ENCODE data around the gene OCSTAMP.

Gene OCSTAMP

GRCh38 chr20:46573234-46573633, 22.8 kb upstream of the OCSTAMP start:
- no peak for DNase-seq

- DNase-seq = no peak
These were observed 22.3 kb upstream of the OCSTAMP start for GRCh38 chr20:46572790-46573189.

- no peak for DNase-seq
These were observed 21.7 kb upstream of the OCSTAMP start for GRCh38 chr20:46572153-46572552.

GRCh38 chr20:46571418-46571817, 21.0 kb upstream of the OCSTAMP start:
- no peak for DNase-seq

GRCh38 chr20:46570956-46571355, 20.5 kb upstream of the OCSTAMP start:
- DNase-seq = no peak

- no peak for DNase-seq
These were observed 19.5 kb upstream of the OCSTAMP start for GRCh38 chr20:46569961-46570360.

- DNase-seq = no peak
These were observed 18.2 kb upstream of the OCSTAMP start for GRCh38 chr20:46568570-46569129.

GRCh38 chr20:46566125-46566524, 15.7 kb upstream of the OCSTAMP start:
- DNase-seq = no peak

- no peak for DNase-seq
These were observed 13.9 kb upstream of the OCSTAMP start for GRCh38 chr20:46564241-46564957.

GRCh38 chr20:46563860-46564221, 13.4 kb upstream of the OCSTAMP start:
- no peak for DNase-seq

- DNase-seq = no peak
These were observed 12.9 kb upstream of the OCSTAMP start for GRCh38 chr20:46563170-46563859.

- DNase-seq = peak; percentile 50
These were observed 12.1 kb upstream of the OCSTAMP start for GRCh38 chr20:46562373-46563169.

- no peak for DNase-seq
These were observed 11.5 kb upstream of the OCSTAMP start for GRCh38 chr20:46562009-46562372.

GRCh38 chr20:46559685-46560440, 9.4 kb upstream of the OCSTAMP start:
- DNase-seq = no peak

- DNase-seq = no peak
These were observed 8.5 kb upstream of the OCSTAMP start for GRCh38 chr20:46559001-46559400.

- no peak for DNase-seq
These were observed 8.1 kb upstream of the OCSTAMP start for GRCh38 chr20:46558511-46558959.

- DNase-seq = no peak
These were observed 6.9 kb upstream of the OCSTAMP start for GRCh38 chr20:46557231-46557956.

GRCh38 chr20:46555370-46555956, 5.0 kb upstream of the OCSTAMP start:
- DNase-seq = no peak

GRCh38 chr20:46554828-46555227, 4.4 kb upstream of the OCSTAMP start:
- no peak for DNase-seq

GRCh38 chr20:46553926-46554325, 3.5 kb upstream of the OCSTAMP start:
- no peak for DNase-seq

Measured in activated CD4-positive, alpha-beta T cell treated with anti-CD3 and anti-CD28 coated beads, Interleukin-2, amount 50 U/mL, for 1 hour (primary cell).